Measurements from ENCODE around the gene CLDN14. TPM values are rescaled to one million over a fixed set of nuclear protein-coding genes. Genes with fewer than 3 reads are reported as not detected.
A peak's percentile ranks its signal among the peaks of the same experiment; 100 is the strongest.

The CLDN14 gene
- total RNA-seq (2014; rRNA removed) (8.9 and 10.9 TPM in 2 replicates), Bru-seq, nascent RNA (percentile 31 among the genes with signal in this experiment), BruChase-seq, experiment 1, labeled RNA remaining after a 6-hour chase (percentile 27 among the genes with signal in this experiment), BruChase-seq, experiment 2, labeled RNA remaining after a 2-hour chase (percentile 27 among the genes with signal in this experiment)
- long read RNA-seq, partial matches to known transcripts, result 0 of 116 reads
- long read RNA-seq, other reads (novel, unspliced or antisense), result 114 of 116 reads

- no peaks in the 10 kb centered on the region for H3K36me3 ChIP-seq (ENCODE audit: low read depth, low read length)
- no TSS peak for BruUV-seq (replicated peaks)
- TF ChIP-seq EZH2phosphoT487 (IDR thresholded peaks at IDR 0.05; ENCODE audit: borderline replicate concordance, low read length), result no peak
- TF ChIP-seq EZH2 (IDR thresholded peaks at IDR 0.05; ENCODE audit: low read length, unreplicated experiment), result no peak
- no peak for TF ChIP-seq CTCF (conservative IDR thresholded peaks at IDR 0.05; ENCODE audit: low read depth, low read length)
- peaks cover 4% of the 10 kb centered on the region for H3F3A ChIP-seq (ENCODE audit: low read length, unreplicated experiment)
- no peaks in the 10 kb centered on the region for H3K27me3 ChIP-seq (ENCODE audit: low read length)
- ATAC-seq, result no peak
- H3K4me3 ChIP-seq (ENCODE audit: low read length), result no peak within 1 kb of the TSS
- ChIA-PET CTCF (no interaction called here), POLR2A (ENCODE audit: unreplicated experiment) (no interaction called here)
- H3K9me2 ChIP-seq (replicated peaks; ENCODE audit: low read length), result no peaks in the 10 kb centered on the region
- H3K4me1 ChIP-seq (ENCODE audit: insufficient read depth, low read length), result peaks cover 29% of the 10 kb centered on the region
- intact Hi-C loops (cut with micrococcal nuclease), result no loop called here
- peaks cover 9% of the 10 kb centered on the region for H3K79me2 ChIP-seq (ENCODE audit: low read length)
- no peaks in the 10 kb centered on the region for H4K20me1 ChIP-seq (ENCODE audit: low read length)
- peak within 1 kb of the TSS; percentile 70 for H3K4me2 ChIP-seq (ENCODE audit: low read length)
- H2AFZ ChIP-seq (ENCODE audit: low read length), result no peak within 1 kb of the TSS
- H3K9ac ChIP-seq (ENCODE audit: low read length), result peak within 1 kb of the TSS; percentile 57
- no peaks in the 10 kb centered on the region for H3K9me3 ChIP-seq (ENCODE audit: low read length)
- peak within 1 kb of the TSS; percentile 83 for H3K27ac ChIP-seq (ENCODE audit: low read length)
- no peak for DNase-seq
Measured at GRCh38 chr21:36479415-36480402, at the start of gene CLDN14. Gene CLDN14, minus strand, starts transcription at chr21:36480122. Its CDS starts 18,427 bp downstream, at chr21:36461695.

- DNase-seq (no peak), ATAC-seq (no peak)
- Histone ChIP-seq H3K36me3 (ENCODE audit: low read depth, low read length) (no peaks in the 10 kb centered on the region), H3K27ac (ENCODE audit: low read length) (no peak overlapping the region), H3K4me1 (ENCODE audit: insufficient read depth, low read length) (no peaks in the 10 kb centered on the region), H3K9me2 (replicated peaks; ENCODE audit: low read length) (no peaks in the 10 kb centered on the region), H2AFZ (ENCODE audit: low read length) (no peak overlapping the region), H4K20me1 (ENCODE audit: low read length) (no peaks in the 10 kb centered on the region), H3F3A (ENCODE audit: low read length, unreplicated experiment) (no peaks in the 10 kb centered on the region), H3K4me3 (ENCODE audit: low read length) (no peak overlapping the region), H3K79me2 (ENCODE audit: low read length) (no peaks in the 10 kb centered on the region), H3K27me3 (ENCODE audit: low read length) (no peaks in the 10 kb centered on the region), H3K9ac (ENCODE audit: low read length) (no peak overlapping the region), H3K4me2 (ENCODE audit: low read length) (no peak overlapping the region), H3K9me3 (ENCODE audit: low read length) (no peaks in the 10 kb centered on the region)
- TF ChIP-seq CTCF (conservative IDR thresholded peaks at IDR 0.05; ENCODE audit: low read depth, low read length) (no peak), EZH2 (IDR thresholded peaks at IDR 0.05; ENCODE audit: low read length, unreplicated experiment) (no peak), EZH2phosphoT487 (IDR thresholded peaks at IDR 0.05; ENCODE audit: borderline replicate concordance, low read length) (no peak)
- intact Hi-C loops (cut with micrococcal nuclease), result no loop called here
- ChIA-PET CTCF (no interaction called here), POLR2A (ENCODE audit: unreplicated experiment) (no interaction called here)
- no TSS peak for BruUV-seq (replicated peaks)
Measured at GRCh38 chr21:36528716-36529115, 48.8 kb upstream of the CLDN14 start.
